ENCODE results near the gene ITPRIP.

The ITPRIP gene

GRCh38 chr10:104307576-104308438, 30.5 kb downstream of the ITPRIP start:
- no peak for DNase-seq (ENCODE audit: low spot score)

DNA sequence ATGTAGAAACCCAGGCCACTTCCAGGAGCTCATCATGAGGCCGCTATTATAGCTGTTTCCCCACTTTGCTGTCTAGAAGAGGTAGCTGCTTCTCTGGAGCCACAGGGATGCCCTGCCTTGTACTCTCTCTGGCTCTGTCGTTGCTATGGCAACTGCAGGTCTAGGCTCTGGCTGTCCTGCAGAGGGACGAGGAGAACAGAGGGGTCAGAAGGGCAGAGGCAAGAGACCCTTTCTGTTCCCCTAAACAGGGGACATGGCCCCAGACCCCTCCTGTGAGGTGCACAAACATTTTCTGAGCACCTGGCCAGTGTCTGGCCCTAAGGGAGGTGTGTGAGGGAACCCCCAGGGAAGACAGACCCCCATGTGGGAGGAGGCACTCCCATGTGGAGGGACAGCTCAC, 31.4 kb downstream of the ITPRIP start:
- DNase-seq (ENCODE audit: low spot score) = no peak

- no peak for DNase-seq (ENCODE audit: low spot score)
Measured at GRCh38 chr10:104304927-104305326, 33.3 kb downstream of the ITPRIP start.

GRCh38 chr10:104304356-104304745, 33.9 kb downstream of the ITPRIP start:
- DNase-seq (ENCODE audit: low spot score) = no peak

DNA sequence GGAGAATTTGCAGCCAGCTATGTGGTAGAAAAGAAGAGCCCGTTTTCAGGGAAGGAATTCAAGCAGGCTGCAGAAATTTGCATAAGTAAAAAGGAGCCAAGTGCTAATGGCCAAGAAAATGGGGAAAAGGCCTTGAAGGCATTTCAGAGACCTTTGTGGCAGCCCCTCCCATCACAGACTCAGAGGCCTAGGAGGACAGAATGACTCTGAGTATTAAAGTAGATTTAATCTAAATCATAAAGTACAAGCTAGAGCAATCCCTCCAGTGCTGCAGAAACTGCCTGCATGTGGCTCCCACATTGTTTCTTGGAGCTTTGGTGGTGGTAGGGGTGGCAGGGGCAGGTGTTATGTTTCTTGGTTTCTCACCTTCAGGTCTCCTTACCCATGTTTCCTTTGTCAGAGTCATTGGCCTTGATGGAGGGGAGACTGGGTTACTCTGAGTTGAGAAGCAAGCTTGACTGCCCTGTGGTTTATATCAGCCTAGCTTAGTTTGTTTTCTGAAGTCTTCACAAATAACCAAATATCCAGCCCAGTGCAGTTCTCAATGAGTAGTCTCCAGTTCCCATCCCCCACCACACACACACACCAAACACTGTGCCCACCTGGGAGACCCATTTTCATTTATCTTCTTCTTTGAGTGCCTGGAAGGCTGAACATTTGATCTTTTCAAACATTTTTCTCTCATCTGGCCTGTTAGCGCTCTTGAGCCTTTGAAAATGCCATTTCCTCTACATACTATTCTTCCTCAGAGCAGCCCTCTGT, 34.5 kb downstream of the ITPRIP start:
- no peak for DNase-seq (ENCODE audit: low spot score)

DNA sequence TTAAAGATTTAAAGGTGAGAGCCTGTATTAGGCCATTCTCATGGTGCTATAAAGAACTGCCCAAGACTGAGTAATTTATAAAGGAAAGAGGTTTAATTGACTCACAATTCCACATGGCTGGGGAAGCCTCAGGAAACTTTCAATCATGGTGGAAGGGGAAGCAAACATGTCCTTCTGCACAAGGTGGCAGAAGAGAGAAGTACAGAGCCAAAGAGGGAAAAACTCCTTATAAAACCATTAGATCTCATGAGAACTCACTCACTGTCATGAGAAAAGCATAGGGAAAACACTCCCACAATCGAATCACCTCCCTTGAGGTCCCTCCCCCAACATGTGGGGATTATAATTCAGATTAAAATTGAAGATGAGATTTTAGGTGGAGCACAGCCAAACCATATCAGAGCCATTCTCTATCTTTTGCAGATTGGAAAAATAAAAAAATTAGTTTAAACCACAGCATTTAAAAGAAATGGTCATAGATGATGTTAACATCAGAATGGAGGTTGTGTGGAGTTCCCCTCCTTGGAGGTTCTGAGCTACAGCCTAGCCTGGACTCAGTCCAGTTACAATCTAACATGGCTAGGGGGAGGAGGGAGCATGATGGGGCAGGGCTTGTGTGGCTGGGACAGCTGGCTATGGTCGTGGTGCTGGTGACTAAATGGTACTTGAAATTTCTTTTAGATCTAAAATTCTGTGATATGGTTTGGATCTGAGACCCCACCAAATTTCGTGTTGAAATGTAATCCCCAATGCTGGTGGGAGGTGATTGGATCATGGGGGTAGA, 36.2 kb downstream of the ITPRIP start:
- DNase-seq (ENCODE audit: low spot score) = no peak

- DNase-seq (ENCODE audit: low spot score) = no peak
Measured at GRCh38 chr10:104300736-104301292, 37.5 kb downstream of the ITPRIP start.

- DNase-seq (ENCODE audit: low spot score) = no peak
Measured at GRCh38 chr10:104300002-104300735, 38.1 kb downstream of the ITPRIP start.

DNA sequence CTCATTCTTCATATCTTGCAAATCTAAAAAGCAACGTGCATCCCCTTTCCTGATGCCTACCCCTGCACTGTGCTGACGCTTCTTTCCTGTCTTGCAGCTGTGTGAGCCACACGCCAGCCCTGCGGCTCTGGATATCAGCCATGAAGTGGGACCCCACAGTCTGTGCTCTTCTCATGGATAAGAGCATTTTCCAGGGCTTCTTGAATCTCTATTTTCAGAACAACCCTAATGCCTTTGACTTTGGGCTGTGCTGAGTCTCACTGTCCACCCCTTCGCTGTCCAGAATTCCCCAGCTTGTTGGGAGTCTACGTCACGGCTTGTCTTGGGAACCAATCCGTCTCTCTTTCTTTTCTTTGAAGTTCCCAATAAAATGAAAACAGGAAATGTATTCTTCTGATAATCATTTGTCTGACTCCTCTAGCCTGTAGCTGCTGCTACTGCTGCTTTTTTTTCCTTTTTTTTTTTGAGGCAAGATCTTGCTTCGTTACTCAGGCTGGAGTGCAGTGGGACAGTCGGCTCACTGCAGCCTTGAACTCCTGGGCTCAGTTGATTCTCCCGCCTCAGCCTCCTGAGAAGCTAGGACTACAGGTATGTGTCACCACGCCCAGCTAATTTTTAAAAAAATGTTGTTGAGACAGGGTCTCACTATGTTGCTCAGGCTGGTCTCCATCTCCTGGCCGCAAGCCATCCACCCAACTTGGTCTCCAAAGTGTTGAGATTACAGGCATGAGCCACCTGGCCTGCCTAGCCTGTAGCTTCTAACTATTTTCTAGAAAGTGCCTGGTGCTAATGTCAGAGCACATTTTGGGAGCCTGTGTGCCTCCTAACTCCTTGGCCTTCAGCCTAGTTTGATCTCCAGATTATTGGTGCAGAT, 39.0 kb downstream of the ITPRIP start:
- DNase-seq (ENCODE audit: low spot score) = no peak

- DNase-seq (ENCODE audit: low spot score) = peak; percentile 70
Measured at GRCh38 chr10:104297697-104298660, 40.3 kb downstream of the ITPRIP start.

GRCh38 chr10:104296687-104297436, 41.4 kb downstream of the ITPRIP start:
- DNase-seq (ENCODE audit: low spot score) = no peak

GRCh38 chr10:104293781-104294321, 44.4 kb downstream of the ITPRIP start:
- DNase-seq (ENCODE audit: low spot score) = no peak

DNA sequence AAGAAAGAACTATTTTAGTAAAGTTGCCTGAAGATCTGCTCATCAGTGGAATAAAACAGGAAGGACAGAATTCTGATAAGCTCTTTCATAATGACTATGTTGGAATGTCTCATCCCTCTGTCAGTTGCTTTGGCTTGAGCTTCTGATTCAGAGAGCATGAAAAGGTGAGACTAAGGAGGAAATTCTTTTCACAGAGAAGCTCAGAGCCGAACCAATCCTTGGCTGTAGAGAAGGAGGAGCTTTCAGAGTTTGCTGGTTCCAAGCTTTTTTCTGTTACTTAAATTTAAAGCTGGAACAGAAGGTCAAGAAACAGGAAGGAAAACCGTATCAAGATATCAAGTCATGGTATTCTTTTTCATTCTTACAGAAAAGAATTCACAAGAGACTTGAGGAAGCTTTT, 45.3 kb downstream of the ITPRIP start:
- no peak for DNase-seq (ENCODE audit: low spot score)

- DNase-seq (ENCODE audit: low spot score) = peak; percentile 74
Measured at GRCh38 chr10:104291439-104291951, 46.8 kb downstream of the ITPRIP start.

- DNase-seq (ENCODE audit: low spot score) = no peak
Measured at GRCh38 chr10:104288355-104288754, 49.9 kb downstream of the ITPRIP start.

DNA sequence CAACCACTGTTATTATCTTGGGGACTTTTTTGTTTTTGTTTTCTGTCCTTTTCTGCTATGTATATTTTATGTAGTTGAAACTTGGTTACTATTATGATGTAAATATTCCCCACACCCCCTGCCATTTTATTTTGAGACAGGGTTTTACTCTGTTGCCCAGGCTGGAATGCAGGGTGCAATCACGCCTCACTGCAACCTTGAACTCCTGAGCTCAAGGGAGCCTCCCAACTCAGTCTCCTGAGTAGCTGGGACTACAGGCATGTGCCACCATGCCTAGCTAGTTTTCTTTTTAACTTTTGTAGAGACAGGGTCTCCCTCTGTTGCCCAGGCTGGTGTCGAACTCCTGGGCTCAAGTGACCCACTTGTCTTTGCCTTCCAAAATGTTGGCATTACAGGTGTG, 51.3 kb downstream of the ITPRIP start:
- DNase-seq (ENCODE audit: low spot score) = no peak

DNA sequence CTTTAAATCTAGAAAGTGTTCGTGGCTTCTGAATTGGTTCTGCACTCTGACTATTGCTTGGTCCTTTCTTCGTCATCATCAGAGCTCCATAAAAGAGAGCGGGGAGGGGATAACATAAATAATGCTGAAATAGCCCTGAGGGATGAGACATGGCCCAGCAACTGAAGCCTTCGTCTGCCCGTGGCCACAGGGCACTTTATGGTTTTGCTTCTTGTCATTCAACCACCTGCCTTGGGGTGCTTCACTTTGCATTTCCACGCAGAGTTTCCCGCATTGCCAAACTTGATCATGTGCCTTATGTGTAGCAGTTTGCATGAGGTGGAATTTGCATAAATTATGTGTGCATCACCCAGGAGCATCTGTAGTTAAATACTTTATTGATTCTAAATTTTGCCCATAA, 53.4 kb downstream of the ITPRIP start:
- DNase-seq (ENCODE audit: low spot score) = no peak

DNA sequence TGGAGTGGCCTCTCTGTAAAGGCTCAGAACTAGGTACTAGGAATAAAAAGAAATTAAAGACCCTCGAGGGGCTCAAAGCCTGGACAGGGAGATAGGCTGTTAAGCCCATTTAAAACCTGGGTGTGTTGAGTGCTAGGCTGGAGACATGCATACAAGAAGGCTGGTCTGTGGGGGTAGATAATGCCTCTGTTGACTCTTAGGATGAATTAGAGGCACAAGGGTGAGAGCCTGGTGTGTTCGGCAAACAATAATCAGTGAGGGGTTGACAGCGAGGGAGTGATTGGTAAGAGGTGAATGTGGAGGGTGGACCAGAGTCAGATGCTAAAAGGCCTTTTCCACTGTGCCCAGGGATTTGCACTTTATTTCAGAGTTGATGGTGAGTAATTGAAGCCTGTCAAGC, 56.6 kb downstream of the ITPRIP start:
- DNase-seq (ENCODE audit: low spot score) = no peak
